ENCODE results near the gene NRXN3. TPM values are rescaled to one million over a fixed set of nuclear protein-coding genes. Genes with fewer than 3 reads are reported as not detected.

NRXN3 gene
- total and polyA plus RNA-seq, 7 donors: 0.06 to 0.74 (median 0.15) TPM

- Histone ChIP-seq H3K4me3 (no peak overlapping the region), H3K9me3 (no peaks in the 10 kb centered on the region), H3K27ac (no peak overlapping the region), H3K27me3 (ENCODE audit: insufficient read depth in 3 of 3, low read length in 2 of 3) (peaks cover 0 to 2% (median 0%) of the 10 kb centered on the region in 3 donors), H3K4me1 (no peaks in the 10 kb centered on the region), H3K36me3 (ENCODE audit: insufficient read depth in 1 of 2, low read depth in 1 of 2) (no peaks in the 10 kb centered on the region)
- 98 to 100% (median 100%) methylated on average over 1 of the region's 1 CpG for WGBS, 3 donors
- TF ChIP-seq CTCF (IDR thresholded peaks at IDR 0.05): no peak
- ATAC-seq (no peak), DNase-seq (no peak)
- intact Hi-C loops (cut with DNase I): no loop called here
Observed at GRCh38 chr14:78917462-78917861, 747.3 kb downstream of the NRXN3 start.

- no peak for TF ChIP-seq CTCF (IDR thresholded peaks at IDR 0.05)
- no peaks in the 10 kb centered on the region for H3K9me3 ChIP-seq
- no peaks in the 10 kb centered on the region for H3K27me3 ChIP-seq (ENCODE audit: insufficient read depth in 3 of 3, low read length in 2 of 3)
- H3K36me3 ChIP-seq (ENCODE audit: insufficient read depth in 1 of 2, low read depth in 1 of 2): no peaks in the 10 kb centered on the region
- H3K27ac ChIP-seq: no peak overlapping the region
- 5 to 13% (median 9%) methylated on average over 2 of the region's 2 CpGs for WGBS, 3 donors
- no peak for DNase-seq
- no peak overlapping the region for H3K4me3 ChIP-seq
- intact Hi-C loops (cut with DNase I): no loop called here
- H3K4me1 ChIP-seq: no peaks in the 10 kb centered on the region
- ATAC-seq: no peak
Observed at GRCh38 chr14:78921856-78922255, 751.7 kb downstream of the NRXN3 start.

- Histone ChIP-seq H3K4me3 (no peak overlapping the region), H3K36me3 (ENCODE audit: insufficient read depth in 1 of 2, low read depth in 1 of 2) (no peaks in the 10 kb centered on the region), H3K4me1 (no peaks in the 10 kb centered on the region), H3K27me3 (ENCODE audit: insufficient read depth in 3 of 3, low read length in 2 of 3) (peaks cover 0 to 5% (median 0%) of the 10 kb centered on the region in 3 donors), H3K27ac (no peak overlapping the region), H3K9me3 (no peaks in the 10 kb centered on the region)
- DNase-seq (no peak), ATAC-seq (no peak)
- TF ChIP-seq CTCF (IDR thresholded peaks at IDR 0.05): no peak
- intact Hi-C loops (cut with DNase I): no loop called here
- 63 to 68% (median 66%) methylated on average over 3 of the region's 3 CpGs for WGBS, 3 donors
Observed at GRCh38 chr14:78927261-78927660, 757.1 kb downstream of the NRXN3 start.

GRCh38 chr14:78933166-78933565 lies 763.0 kb downstream of the NRXN3 start:
- 29 to 40% (median 40%) methylated on average over 2 of the region's 2 CpGs for WGBS, 3 donors
- intact Hi-C loops (cut with DNase I): no loop called here
- DNase-seq (no peak), ATAC-seq (no peak)
- Histone ChIP-seq H3K36me3 (ENCODE audit: insufficient read depth in 1 of 2, low read depth in 1 of 2) (no peaks in the 10 kb centered on the region), H3K9me3 (no peaks in the 10 kb centered on the region), H3K27me3 (ENCODE audit: insufficient read depth in 3 of 3, low read length in 2 of 3) (peaks cover 0 to 5% (median 0%) of the 10 kb centered on the region in 3 donors), H3K4me3 (no peak overlapping the region), H3K27ac (no peak overlapping the region), H3K4me1 (no peaks in the 10 kb centered on the region)
- TF ChIP-seq CTCF (IDR thresholded peaks at IDR 0.05): no peak

- Histone ChIP-seq H3K27me3 (ENCODE audit: insufficient read depth in 3 of 3, low read length in 2 of 3) (peaks cover 0 to 5% (median 0%) of the 10 kb centered on the region in 3 donors), H3K36me3 (ENCODE audit: insufficient read depth in 1 of 2, low read depth in 1 of 2) (no peaks in the 10 kb centered on the region), H3K27ac (no peak overlapping the region), H3K9me3 (no peaks in the 10 kb centered on the region), H3K4me3 (no peak overlapping the region), H3K4me1 (no peaks in the 10 kb centered on the region)
- intact Hi-C loops (cut with DNase I): no loop called here
- no peak for TF ChIP-seq CTCF (IDR thresholded peaks at IDR 0.05)
- DNase-seq (no peak), ATAC-seq (no peak)
- WGBS, 3 donors: 18 to 22% (median 20%) methylated on average over 4 of the region's 4 CpGs
Observed at GRCh38 chr14:78933948-78934524, 763.9 kb downstream of the NRXN3 start.

Data from psoas muscle (tissue), 8 donors.